Activated naive CD8-positive, alpha-beta T cell (primary cell): ENCODE measurements around the gene TMCC1.

Source experiments
- H3K27ac Mint-ChIP-seq: one replicate; pipeline ENCODE4 v1.8.0; 2021; ENCODE audit warnings: mixed read lengths
- H3K27me3 Mint-ChIP-seq: one replicate; pipeline ENCODE4 v1.8.0; 2021; ENCODE audit warnings: mixed read lengths
- H3K36me3 Mint-ChIP-seq: one replicate; pipeline ENCODE4 v1.8.0; 2021; ENCODE audit warnings: mixed read lengths
- H3K4me1 Mint-ChIP-seq: one replicate; pipeline ENCODE4 v1.8.0; 2021; ENCODE audit warnings: low read depth, mixed read lengths
- H3K4me3 Mint-ChIP-seq: one replicate; pipeline ENCODE4 v1.8.0; 2021; ENCODE audit warnings: mild to moderate bottlenecking, mixed read lengths
- H3K9me3 Mint-ChIP-seq: one replicate; pipeline ENCODE4 v1.8.0; 2021; ENCODE audit warnings: low read depth, mixed read lengths

Gene TMCC1

DNA sequence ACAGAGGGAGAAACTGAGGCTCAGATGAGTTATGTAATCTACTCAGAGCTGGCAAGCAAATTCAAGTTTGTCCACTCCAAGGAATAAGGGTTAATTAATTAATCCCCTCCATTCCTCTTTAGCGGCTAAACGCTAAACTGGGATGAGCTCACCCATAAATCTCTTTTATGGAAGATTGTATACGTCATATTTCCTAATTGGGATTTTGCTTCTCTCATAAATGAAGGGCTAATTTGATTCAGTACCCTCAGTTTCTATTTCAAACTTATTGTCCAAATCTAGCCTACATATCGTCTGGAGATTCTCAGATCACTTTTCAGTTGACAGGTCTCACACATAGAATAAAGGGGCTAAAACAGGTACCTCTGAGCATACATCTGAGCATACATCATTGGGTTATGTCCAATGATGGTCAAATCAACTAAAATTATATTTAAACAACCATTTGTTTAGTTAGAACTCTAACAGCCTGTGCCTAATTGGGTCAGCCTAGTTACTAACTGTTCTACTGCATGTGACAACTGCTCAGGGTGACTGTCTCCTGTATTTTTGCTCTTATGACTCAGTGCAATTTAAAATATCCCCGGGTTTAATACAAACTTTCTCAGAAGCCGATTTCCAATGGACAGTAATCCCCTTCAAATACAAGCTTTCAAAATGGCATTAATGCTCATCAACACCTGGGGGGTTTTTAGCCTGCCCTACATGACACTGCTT is 229.4 kb downstream of the TMCC1 start:
- Mint-ChIP-seq H3K4me1 (peaks cover 8% of the 10 kb centered on the region), H3K36me3 (peaks cover 7% of the 10 kb centered on the region), H3K27me3 (no peaks in the 10 kb centered on the region), H3K27ac (no peak overlapping the region), H3K4me3 (no peak overlapping the region), H3K9me3 (no peaks in the 10 kb centered on the region)

DNA sequence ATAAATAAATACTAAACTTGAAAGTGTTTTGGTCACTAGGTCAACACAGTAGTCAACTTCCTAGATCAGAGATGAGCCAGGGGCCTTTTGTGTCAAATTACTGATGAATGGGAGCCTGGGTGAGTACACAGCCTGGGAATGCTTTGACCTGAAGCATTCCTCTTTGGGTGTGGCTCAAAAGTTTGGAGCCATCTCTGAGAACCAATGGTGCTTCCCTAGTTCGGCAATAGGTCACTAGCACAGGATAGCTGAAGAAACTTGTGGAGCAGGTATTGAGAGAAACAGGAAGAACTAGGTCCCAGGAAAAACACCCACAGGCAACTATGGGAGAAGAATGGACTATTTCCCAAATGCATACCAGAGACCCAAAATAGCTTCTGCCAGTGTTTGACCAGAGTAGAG is 230.5 kb downstream of the TMCC1 start:
- H3K27me3 Mint-ChIP-seq, result no peaks in the 10 kb centered on the region
- no peaks in the 10 kb centered on the region for H3K9me3 Mint-ChIP-seq
- no peak overlapping the region for H3K27ac Mint-ChIP-seq

DNA sequence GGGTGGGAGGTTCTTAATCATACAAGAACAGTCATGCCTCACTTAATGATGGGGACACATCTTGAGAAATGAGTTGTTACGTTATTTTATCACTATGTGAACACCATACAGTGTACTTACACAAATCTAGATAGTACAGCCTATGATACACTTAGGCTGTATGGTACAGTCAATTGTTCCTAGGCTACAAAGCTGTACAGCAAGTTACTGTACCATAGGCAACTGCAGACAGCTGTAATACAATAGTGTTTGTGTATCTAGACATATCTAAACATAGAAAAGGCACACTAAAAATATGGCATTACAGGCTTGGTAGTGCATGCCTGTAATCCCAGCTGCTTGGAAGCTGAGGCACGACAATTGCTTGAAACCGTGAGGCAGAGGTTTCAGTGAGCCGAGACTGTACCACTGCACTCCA is 231.3 kb downstream of the TMCC1 start:
- peaks cover 3% of the 10 kb centered on the region for H3K36me3 Mint-ChIP-seq
- no peak overlapping the region for H3K4me3 Mint-ChIP-seq
- no peak overlapping the region for H3K27ac Mint-ChIP-seq
- H3K4me1 Mint-ChIP-seq, result peaks cover 14% of the 10 kb centered on the region
- H3K9me3 Mint-ChIP-seq, result no peaks in the 10 kb centered on the region
- no peaks in the 10 kb centered on the region for H3K27me3 Mint-ChIP-seq

More for the DNA sequence above, 230.5 kb downstream of the TMCC1 start:
- peaks cover 15% of the 10 kb centered on the region for H3K4me1 Mint-ChIP-seq
- peaks cover 7% of the 10 kb centered on the region for H3K36me3 Mint-ChIP-seq
- H3K4me3 Mint-ChIP-seq, result no peak overlapping the region

DNA sequence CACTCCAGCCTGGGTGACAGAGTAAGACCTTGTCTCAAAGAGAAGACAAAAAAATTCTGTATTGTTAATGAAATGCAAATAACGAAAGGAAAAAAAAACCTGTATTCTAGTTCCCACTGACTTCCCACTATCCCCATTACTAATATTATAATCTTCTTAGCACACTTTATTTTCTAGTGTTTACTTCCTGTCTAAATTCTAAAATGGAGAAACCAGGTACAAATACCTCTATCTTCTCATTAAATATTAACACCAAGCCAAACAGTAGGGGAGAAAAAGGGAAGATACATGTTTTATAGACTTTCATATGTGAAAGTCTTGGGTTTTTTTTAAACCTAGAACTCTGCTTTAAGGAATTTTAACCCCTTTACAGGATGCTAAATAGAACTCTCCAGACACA is 231.7 kb downstream of the TMCC1 start:
- Mint-ChIP-seq H3K4me3 (no peak overlapping the region), H3K9me3 (no peaks in the 10 kb centered on the region), H3K4me1 (peaks cover 14% of the 10 kb centered on the region), H3K27ac (no peak overlapping the region), H3K36me3 (peaks cover 3% of the 10 kb centered on the region), H3K27me3 (no peaks in the 10 kb centered on the region)

DNA sequence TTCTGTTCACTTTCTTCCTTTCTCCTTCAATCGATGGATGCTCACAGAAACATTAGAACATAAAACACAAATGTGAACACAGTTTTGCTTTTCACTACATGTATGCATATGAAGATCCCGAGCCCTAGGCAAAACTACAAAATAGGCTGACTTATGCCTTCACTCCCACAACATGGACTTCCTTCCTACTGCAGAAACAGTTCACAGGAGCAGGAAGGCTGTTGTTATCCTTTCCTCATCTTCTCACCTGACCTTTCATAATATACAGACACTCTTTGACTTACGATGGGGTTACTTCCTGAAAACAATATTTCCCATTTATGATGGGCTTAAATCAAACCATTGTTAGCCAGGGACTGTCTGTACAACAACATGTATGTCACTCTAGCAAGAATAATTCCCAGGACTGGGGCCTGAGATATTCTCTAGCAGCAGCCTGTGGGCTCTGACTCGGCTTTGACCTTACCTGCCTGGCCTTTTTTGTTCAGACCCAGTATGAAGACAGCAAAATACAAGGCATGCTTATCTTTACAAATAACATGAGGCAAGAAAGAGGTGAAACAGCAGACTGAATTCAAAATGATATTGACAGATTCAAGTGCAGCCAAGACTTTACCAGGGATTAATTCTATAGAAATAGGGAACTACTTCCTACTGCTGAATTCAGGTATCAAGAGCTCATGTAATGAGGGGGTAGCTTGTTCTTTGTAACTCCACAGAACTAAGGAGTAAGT is 235.2 kb downstream of the TMCC1 start:
- H3K4me3 Mint-ChIP-seq, result no peak overlapping the region
- peaks cover 3% of the 10 kb centered on the region for H3K36me3 Mint-ChIP-seq
- H3K4me1 Mint-ChIP-seq, result peaks cover 11% of the 10 kb centered on the region
- no peak overlapping the region for H3K27ac Mint-ChIP-seq
- H3K27me3 Mint-ChIP-seq, result no peaks in the 10 kb centered on the region
- no peaks in the 10 kb centered on the region for H3K9me3 Mint-ChIP-seq

DNA sequence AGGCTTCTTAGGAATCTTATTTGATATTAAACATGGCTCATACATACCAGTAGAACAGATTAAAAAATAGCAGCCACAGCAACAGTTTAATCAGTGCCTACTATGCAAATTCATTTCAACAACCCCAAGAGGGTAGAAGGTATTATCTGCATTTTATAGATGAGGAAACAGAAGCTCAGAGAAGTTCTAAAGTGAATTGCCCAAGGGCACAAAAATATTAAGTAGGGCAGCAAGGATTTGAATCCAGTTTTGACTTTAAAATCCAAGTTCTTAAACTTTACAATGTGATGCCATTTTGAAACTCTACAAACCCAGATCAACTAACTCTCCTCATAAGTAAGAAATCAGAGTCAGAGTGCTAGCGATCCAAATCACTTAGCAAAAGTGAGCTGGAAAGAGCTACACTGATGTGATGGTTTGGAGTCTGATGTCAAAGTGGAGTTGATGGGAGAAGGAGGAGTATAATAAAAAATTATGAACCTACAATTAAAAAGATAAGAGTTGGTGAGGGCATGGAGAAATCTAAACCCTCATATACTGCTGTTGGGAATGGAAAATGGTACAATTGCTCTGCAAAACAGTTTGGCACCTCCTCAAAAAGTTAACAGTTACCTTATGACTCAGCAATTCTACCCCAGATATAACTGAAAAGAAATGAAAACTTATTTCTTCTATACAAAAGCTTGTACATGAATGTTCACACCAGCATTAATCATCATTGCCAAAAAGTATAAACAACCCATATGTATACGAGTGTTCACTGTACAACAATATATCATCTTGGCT is 236.1 kb downstream of the TMCC1 start:
- Mint-ChIP-seq H3K27me3 (no peaks in the 10 kb centered on the region), H3K36me3 (peaks cover 3% of the 10 kb centered on the region), H3K4me1 (peaks cover 11% of the 10 kb centered on the region), H3K4me3 (no peak overlapping the region), H3K9me3 (no peaks in the 10 kb centered on the region), H3K27ac (no peak overlapping the region)

DNA sequence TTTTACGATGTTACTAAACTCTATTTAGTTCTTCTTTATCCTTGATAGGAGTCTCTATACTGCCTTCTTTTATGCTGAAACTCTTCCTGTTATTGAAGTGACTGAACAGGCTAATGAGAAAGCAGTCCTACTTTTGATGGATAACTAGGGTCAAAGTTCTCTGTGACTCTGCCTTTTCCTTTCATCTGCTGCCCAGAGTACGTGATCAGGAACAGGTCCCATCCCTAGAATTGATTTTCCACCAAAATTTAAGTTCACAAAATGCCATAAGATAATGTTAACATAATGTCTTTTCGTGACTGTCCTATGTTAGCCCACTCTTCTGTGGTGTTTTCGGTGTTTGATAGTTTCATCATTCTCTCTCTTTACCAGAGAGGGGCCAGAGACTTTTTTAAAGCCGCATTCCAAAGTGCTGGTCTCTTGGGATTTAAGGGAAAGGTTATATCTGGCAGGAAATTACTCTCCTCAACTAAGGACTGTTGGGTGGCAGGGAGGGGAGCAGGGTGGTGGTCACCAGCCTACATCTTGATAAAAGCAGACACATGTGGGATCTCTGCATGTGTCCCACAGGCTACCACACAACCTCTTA is 236.8 kb downstream of the TMCC1 start:
- no peaks in the 10 kb centered on the region for H3K27me3 Mint-ChIP-seq
- no peak overlapping the region for H3K27ac Mint-ChIP-seq
- H3K36me3 Mint-ChIP-seq, result peaks cover 3% of the 10 kb centered on the region
- no peak overlapping the region for H3K4me3 Mint-ChIP-seq
- no peaks in the 10 kb centered on the region for H3K9me3 Mint-ChIP-seq
- peaks cover 11% of the 10 kb centered on the region for H3K4me1 Mint-ChIP-seq

DNA sequence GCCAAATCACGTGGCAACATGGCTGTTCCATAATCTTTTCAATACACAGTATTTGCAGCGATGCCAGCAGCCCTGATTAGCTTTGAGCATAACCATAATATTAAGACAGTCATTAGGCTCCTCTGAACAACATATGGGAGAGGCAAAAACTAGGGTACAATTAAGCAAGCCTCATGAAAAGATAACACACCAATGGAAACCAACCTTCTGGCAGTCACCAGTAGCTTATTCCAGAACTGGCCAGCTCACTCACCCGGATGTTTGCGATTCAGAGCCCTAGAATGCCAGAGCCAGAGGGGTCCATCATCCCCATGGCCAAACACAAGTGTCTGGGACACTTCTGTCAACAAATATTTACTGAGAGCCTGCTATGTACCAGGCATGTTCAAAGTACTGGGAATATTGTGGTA is 238.2 kb downstream of the TMCC1 start:
- H3K4me1 Mint-ChIP-seq, result peaks cover 9% of the 10 kb centered on the region

DNA sequence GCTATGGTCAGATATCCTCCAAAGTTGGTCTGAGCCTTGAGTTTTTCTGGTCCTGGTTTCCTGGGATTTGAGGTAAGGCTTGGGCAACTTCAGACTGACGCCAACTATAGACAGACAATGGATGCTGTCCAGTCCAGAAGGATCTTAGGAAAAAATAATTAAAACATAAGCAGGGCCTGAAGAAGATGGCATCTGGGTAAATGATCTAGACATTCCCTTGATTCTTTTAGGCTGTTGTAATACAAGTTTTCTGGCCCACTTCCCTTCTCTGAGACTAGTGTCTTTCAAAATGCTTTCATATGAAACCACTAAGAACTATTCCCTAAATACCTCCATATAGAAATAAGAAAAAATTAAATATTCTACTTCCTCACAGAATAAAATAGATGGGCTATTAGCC is 239.4 kb downstream of the TMCC1 start:
- H3K36me3 Mint-ChIP-seq, result peaks cover 3% of the 10 kb centered on the region
- peaks cover 9% of the 10 kb centered on the region for H3K4me1 Mint-ChIP-seq
- no peaks in the 10 kb centered on the region for H3K27me3 Mint-ChIP-seq
- no peak overlapping the region for H3K4me3 Mint-ChIP-seq
- H3K9me3 Mint-ChIP-seq, result no peaks in the 10 kb centered on the region
- H3K27ac Mint-ChIP-seq, result no peak overlapping the region

More for the DNA sequence above, 238.2 kb downstream of the TMCC1 start:
- no peaks in the 10 kb centered on the region for H3K27me3 Mint-ChIP-seq
- no peak overlapping the region for H3K27ac Mint-ChIP-seq
- H3K4me3 Mint-ChIP-seq, result no peak overlapping the region
- peaks cover 3% of the 10 kb centered on the region for H3K36me3 Mint-ChIP-seq
- H3K9me3 Mint-ChIP-seq, result no peaks in the 10 kb centered on the region

DNA sequence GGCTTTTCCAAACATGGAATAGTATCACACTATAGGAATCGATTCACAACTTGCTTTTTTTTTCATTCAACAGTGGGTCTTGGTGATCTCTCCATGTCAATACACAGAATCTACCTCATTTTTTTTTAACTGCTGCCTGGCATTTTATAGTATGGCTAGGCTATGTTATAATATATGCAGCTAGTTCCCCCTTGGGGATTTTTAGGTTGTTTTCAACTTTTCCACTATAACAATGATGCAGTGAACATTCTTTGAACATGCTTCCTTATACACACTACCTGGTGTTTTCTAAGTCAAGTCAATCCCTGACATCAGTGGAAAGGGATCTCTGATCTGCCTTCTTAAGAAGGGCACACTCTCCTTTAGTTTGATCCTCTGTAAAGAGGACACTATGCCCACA is 240.5 kb downstream of the TMCC1 start:
- peaks cover 2% of the 10 kb centered on the region for H3K4me1 Mint-ChIP-seq
- H3K4me3 Mint-ChIP-seq, result no peak overlapping the region
- no peak overlapping the region for H3K27ac Mint-ChIP-seq
- H3K36me3 Mint-ChIP-seq, result peaks cover 3% of the 10 kb centered on the region
- no peaks in the 10 kb centered on the region for H3K27me3 Mint-ChIP-seq
- no peaks in the 10 kb centered on the region for H3K9me3 Mint-ChIP-seq

DNA sequence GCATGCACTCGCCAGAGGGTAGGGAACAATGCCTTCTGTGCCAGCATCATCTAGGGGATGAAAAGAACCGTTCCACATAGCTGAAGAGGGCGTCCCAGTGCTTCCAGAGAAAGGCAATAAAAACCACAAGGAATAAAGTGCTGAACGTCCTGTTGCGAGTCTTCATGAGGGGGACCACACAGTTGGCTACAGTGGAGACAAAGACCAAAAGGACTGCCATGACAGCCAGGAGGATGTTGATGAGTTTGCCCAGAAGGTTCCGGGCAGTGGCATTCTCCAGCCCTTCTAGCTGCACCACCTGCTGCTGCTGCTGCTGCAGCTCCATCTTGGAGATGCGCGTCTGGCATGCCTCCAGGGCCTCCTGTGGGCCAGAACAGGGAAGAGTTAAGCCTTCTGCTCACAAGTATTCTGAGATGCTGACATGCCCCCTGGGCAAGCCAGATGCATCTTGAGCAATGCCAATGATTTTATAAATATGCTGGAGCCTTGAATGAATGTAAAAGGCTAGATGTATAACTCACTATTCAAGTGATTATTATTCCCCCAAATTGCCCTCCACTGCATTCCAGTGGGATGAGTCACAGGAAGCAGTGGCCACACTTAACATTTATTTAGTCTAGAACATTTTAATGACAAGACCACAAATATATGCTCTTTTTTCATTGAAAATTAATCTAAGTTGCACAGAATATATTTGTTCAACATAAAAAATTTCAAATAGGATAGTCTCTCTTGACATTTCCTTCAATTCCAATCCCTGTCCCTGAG is 241.9 kb downstream of the TMCC1 start:
- Mint-ChIP-seq H3K36me3 (peaks cover 3% of the 10 kb centered on the region), H3K27me3 (no peaks in the 10 kb centered on the region), H3K4me3 (no peak overlapping the region), H3K9me3 (no peaks in the 10 kb centered on the region), H3K4me1 (no peaks in the 10 kb centered on the region), H3K27ac (no peak overlapping the region)

DNA sequence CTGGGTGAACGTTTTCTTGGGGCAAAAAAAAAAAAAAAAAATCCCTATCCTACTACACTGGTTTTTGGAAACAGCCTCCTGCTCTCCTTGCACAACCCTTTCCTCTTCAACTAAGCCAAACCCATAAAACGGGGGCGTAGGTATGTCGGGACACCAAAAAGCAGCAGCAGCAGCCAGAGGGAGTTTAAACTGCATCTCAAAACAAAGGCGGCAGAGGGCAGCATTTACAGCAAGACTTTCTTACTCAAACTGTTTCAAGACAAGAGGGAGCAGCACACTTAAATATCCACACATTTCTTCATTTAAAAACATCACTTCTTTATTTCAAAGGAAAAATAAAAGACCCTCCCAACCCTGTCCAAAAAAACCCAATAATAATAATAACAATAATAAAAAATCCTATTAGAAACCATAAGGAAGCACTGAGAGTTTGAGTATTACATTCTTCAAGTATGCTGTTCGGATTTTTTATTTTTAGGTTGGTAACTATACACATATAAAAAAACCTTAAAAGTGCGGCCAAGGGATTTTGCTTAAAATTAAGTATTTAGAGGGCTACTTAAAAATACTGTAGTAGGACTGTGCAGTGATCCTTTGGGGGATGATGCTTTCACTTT is 243.1 kb downstream of the TMCC1 start:
- Mint-ChIP-seq H3K27me3 (no peaks in the 10 kb centered on the region), H3K27ac (no peak overlapping the region), H3K9me3 (no peaks in the 10 kb centered on the region), H3K4me3 (no peak overlapping the region), H3K36me3 (peaks cover 3% of the 10 kb centered on the region), H3K4me1 (no peaks in the 10 kb centered on the region)

DNA sequence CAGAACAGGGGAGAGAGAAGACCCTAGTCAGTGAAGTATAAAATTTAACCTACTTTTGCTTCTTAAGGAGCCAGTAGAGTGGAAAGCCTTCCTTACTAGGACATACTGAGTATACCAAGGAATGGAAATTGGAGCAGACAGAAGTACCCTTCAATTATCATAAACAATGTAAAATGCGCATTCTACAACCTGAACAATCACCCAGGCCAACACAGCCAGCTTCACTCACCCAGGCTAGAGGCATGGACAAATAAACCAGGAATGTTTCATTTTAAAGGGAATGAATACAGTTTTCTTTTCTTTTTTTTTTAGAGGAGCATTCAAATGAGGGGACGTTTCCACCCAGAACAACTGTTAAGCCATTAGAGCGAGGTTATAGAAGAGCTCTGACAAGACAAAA is 245.1 kb downstream of the TMCC1 start:
- H3K27me3 Mint-ChIP-seq, result no peaks in the 10 kb centered on the region
- no peaks in the 10 kb centered on the region for H3K4me1 Mint-ChIP-seq
- H3K27ac Mint-ChIP-seq, result no peak overlapping the region
- H3K36me3 Mint-ChIP-seq, result no peaks in the 10 kb centered on the region
- no peak overlapping the region for H3K4me3 Mint-ChIP-seq
- H3K9me3 Mint-ChIP-seq, result no peaks in the 10 kb centered on the region

DNA sequence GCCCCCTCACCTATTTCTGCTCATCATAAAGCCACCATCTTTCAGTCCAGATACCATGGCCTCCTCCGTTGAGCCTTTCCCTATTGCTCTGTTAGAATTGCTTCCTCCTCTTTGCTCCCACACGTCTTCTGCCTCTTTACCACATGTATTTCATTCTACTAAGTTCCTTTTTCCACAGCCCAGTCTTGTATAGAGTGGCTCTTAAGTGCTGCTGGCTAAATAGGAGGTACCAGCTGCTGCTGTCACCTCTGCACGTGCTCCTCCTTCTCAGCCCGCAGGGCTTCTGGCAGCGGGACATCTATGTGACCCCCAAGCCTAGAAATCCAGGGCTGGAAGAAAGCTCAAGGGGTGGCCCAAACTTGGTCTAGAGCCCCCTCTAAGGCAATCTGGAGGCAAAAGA is 248.2 kb downstream of the TMCC1 start:
- no peak overlapping the region for H3K4me3 Mint-ChIP-seq
- H3K27me3 Mint-ChIP-seq, result no peaks in the 10 kb centered on the region
- no peaks in the 10 kb centered on the region for H3K4me1 Mint-ChIP-seq
- no peaks in the 10 kb centered on the region for H3K9me3 Mint-ChIP-seq
- H3K36me3 Mint-ChIP-seq, result no peaks in the 10 kb centered on the region
- no peak overlapping the region for H3K27ac Mint-ChIP-seq
